NT2/D1 (cell line): ENCODE data around the gene SPCS2.

Experiments used
- SUZ12 ChIP-seq: IDR thresholded peaks from 2 replicates; pipeline ENCODE4 v1.6.1; 2011; ENCODE audit not compliant: insufficient read length, insufficient read depth; ENCODE audit errors: extremely low read depth
- YY1 ChIP-seq: IDR thresholded peaks from 2 replicates; pipeline ENCODE4 v1.6.1; 2011; ENCODE audit not compliant: insufficient read length, insufficient read depth
- ZNF274 ChIP-seq: IDR thresholded peaks from 2 replicates; pipeline ENCODE4 v1.6.1; 2011; ENCODE audit warnings: mild to moderate bottlenecking, low read depth, low read length

DNA sequence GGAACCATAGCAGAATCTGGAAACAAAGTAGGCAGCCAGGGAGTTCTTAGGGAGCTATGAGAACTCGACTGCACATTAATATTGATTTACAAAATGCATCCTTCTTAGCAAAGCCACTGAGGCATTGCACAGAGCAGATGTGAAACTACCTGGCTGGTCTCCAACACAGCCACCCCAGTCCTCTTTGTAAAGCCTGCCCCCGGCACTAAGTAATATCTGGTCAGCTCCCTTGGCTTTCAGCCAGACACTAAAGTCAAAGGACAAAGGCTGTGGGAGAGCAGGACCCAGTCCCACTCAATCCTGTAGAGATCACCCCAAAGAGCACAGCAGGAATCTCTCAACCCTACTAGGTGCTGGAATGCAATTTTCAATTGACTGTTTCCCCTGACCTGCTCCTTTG, 13.0 kb upstream of the SPCS2 start:
- TF ChIP-seq YY1 (no peak), ZNF274 (no peak), SUZ12 (no peak)
